Measurements from ENCODE around the gene CFAP126. TPM values are rescaled to one million over a fixed set of nuclear protein-coding genes. Genes with fewer than 3 reads are reported as not detected.
"Not testable (repeated sequence)": the region's sequence is repeated elsewhere in the genome, so short reads cannot be mapped to it uniquely, and the experiment has no call there.

The CFAP126 gene
- total RNA-seq, 4 donors from 2014 or later = 0.90 TPM; not detected in 3

DNA sequence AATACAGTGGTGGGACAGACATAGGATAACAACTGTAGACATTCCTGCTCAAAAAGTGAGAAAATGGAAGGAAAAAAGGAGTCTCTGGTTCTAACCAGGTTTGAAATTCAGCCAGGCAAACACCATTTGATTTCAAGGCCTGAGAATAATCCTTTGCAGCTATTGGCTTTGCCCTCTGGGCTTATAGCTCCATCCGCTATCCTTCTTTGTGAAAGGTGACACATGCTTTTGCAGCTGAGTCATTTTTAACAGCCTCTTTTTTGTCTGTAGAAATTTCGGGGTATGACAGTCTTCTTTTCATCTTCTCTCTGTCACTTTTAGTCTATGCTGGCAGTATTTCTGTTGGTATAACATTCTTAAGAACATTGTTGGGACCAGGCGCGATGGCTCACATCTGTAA lies 37.3 kb downstream of the CFAP126 start:
- H3K36me3 ChIP-seq = peaks cover 0 to 98% (median 11%) of the 10 kb centered on the region in 3 donors
- no peak overlapping the region for H3K4me3 ChIP-seq
- WGBS, 2 donors = 64 to 81% methylated on average over 4 of the region's 4 CpGs
- TF ChIP-seq, protein P1, sequence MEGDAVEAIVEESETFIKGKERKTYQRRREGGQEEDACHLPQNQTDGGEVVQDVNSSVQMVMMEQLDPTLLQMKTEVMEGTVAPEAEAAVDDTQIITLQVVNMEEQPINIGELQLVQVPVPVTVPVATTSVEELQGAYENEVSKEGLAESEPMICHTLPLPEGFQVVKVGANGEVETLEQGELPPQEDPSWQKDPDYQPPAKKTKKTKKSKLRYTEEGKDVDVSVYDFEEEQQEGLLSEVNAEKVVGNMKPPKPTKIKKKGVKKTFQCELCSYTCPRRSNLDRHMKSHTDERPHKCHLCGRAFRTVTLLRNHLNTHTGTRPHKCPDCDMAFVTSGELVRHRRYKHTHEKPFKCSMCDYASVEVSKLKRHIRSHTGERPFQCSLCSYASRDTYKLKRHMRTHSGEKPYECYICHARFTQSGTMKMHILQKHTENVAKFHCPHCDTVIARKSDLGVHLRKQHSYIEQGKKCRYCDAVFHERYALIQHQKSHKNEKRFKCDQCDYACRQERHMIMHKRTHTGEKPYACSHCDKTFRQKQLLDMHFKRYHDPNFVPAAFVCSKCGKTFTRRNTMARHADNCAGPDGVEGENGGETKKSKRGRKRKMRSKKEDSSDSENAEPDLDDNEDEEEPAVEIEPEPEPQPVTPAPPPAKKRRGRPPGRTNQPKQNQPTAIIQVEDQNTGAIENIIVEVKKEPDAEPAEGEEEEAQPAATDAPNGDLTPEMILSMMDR (IDR thresholded peaks at IDR 0.05) = no peak
- TF ChIP-seq EP300 (IDR thresholded peaks at IDR 0.05) (no peak), POLR2A (IDR thresholded peaks at IDR 0.05) (no peak)
- no peaks in the 10 kb centered on the region for H3K9me3 ChIP-seq
- no peaks in the 10 kb centered on the region for H3K4me1 ChIP-seq
- H3K27ac ChIP-seq = no peak overlapping the region
- DNase-seq (ENCODE audit: low spot score in 2 of 2) = no peak
- H3K27me3 ChIP-seq = no peaks in the 10 kb centered on the region

DNA sequence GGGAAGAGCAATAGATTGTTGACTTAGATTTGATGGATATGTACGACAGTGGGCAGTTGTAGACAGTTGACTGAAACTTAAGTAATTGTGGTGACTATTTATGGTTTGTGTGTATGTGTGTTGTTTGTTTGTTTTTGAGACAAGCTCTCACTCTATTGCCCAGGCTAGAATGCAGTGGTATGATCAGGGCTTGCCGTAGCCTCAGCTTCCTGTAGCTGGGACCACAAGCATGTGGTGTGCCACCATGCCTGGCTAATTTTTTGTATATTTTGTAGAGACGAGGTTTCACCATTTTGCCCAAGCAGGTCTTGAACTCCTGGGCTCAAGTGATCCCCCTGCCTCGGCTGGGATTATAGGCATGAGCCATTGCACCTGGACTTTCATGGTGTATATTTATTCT lies 43.7 kb downstream of the CFAP126 start:
- Histone ChIP-seq H3K4me1 (peaks cover 0 to 8% (median 0%) of the 10 kb centered on the region in 4 donors), H3K36me3 (peaks cover 0 to 66% (median 0%) of the 10 kb centered on the region in 3 donors), H3K4me3 (no peak overlapping the region), H3K27me3 (no peaks in the 10 kb centered on the region), H3K9me3 (no peaks in the 10 kb centered on the region), H3K27ac (peak overlapping the region in 1 of 4 donors; percentile 3)
- WGBS, 2 donors = 82 to 97% methylated on average over 4 of the region's 4 CpGs
- TF ChIP-seq POLR2A (IDR thresholded peaks at IDR 0.05) (no peak), EP300 (IDR thresholded peaks at IDR 0.05) (no peak)
- TF ChIP-seq, protein P1 (IDR thresholded peaks at IDR 0.05) = no peak
- no peak for DNase-seq (ENCODE audit: low spot score in 2 of 2)

GRCh38 chr1:161315841-161316674 lies 51.6 kb downstream of the CFAP126 start:
- H3K27ac ChIP-seq; H3K9me3 ChIP-seq; DNase-seq (ENCODE audit: low spot score in 2 of 2); H3K27me3 ChIP-seq; H3K4me3 ChIP-seq: not testable (repeated sequence)
- H3K36me3 ChIP-seq = peaks cover 0 to 13% (median 0%) of the 10 kb centered on the region in 3 donors
- 69 to 76% methylated on average over 17 of the region's 17 CpGs for WGBS, 2 donors
- peaks cover 0 to 50% (median 8%) of the 10 kb centered on the region in 4 donors for H3K4me1 ChIP-seq

Small RNAs within 50 kb of the gene (small RNA-seq; reads per million reads assigned to genes)
- gene AL592295.2 (not detected), gene RNU6-481P (not detected)

Other genes starting within 250 kb of the CFAP126 start
- 10 to 100 TPM; 12.0 to 41.7 (median 39.8) TPM for gene PFDN2, start 249.8 kb downstream of the CFAP126 start, total RNA-seq
- gene NIT1, start 249.8 kb downstream of the CFAP126 start, total RNA-seq = 10 to 100 TPM; 26.4 to 43.0 (median 32.9) TPM
- gene DEDD, start 235.2 kb downstream of the CFAP126 start, total RNA-seq = 10 to 100 TPM; 20.1 to 48.8 (median 27.0) TPM
- 10 to 100 TPM; 34.1 to 51.5 (median 37.6) TPM for gene UFC1, start 213.9 kb downstream of the CFAP126 start, total RNA-seq
- 10 to 100 TPM; 12.9 to 53.1 (median 20.6) TPM for gene USP21, start 208.4 kb downstream of the CFAP126 start, total RNA-seq
- 10 to 100 TPM; 25.6 to 39.3 (median 26.5) TPM for gene PPOX, start 201.4 kb downstream of the CFAP126 start, total RNA-seq
- gene B4GALT3, start 190.4 kb downstream of the CFAP126 start, total RNA-seq = 10 to 100 TPM; 18.8 to 41.4 (median 24.3) TPM
- gene ADAMTS4, start 168.8 kb downstream of the CFAP126 start, total RNA-seq = 10 to 100 TPM in 3 of 4 donors, 1 to 10 TPM in 1; 9.0 to 54.9 (median 19.5) TPM
- 100 to 1,000 TPM in 2 of 4 donors, 10 to 100 TPM in 2; 73.0 to 118 (median 103) TPM for gene NDUFS2, start 165.5 kb downstream of the CFAP126 start, total RNA-seq
- 100 to 1,000 TPM in 1 of 4 donors, 10 to 100 TPM in 3; 40.6 to 190 (median 50.9) TPM for gene FCER1G, start 152.6 kb downstream of the CFAP126 start, total RNA-seq
- not detected for gene APOA2, start 144.2 kb downstream of the CFAP126 start, total RNA-seq
- gene TOMM40L, start 141.8 kb downstream of the CFAP126 start, total RNA-seq = 10 to 100 TPM in 1 of 4 donors, 1 to 10 TPM in 3; 4.3 to 13.8 (median 8.0) TPM
- not detected for gene NR1I3, start 129.7 kb downstream of the CFAP126 start, total RNA-seq
- 1 to 10 TPM in 1 of 4 donors, under 1 TPM in 1, not detected in 2; 0.42 to 1.2 TPM for gene PCP4L1, start 109.1 kb downstream of the CFAP126 start, total RNA-seq
- 1,000 to 10,000 TPM in 3 of 4 donors, 100 to 1,000 TPM in 1; 570 to 1,776 (median 1,657) TPM for gene MPZ, start 57.9 kb downstream of the CFAP126 start, total RNA-seq
- 100 to 1,000 TPM in 1 of 4 donors, 10 to 100 TPM in 3; 27.9 to 144 (median 48.4) TPM for gene SDHC, start 53.5 kb downstream of the CFAP126 start, total RNA-seq
- 10 to 100 TPM; 33.3 to 76.8 (median 52.1) TPM for gene FCGR2A, start 137.6 kb upstream of the CFAP126 start, total RNA-seq
- 1 to 10 TPM; 2.5 to 8.1 (median 5.4) TPM for gene HSPA6, start 156.7 kb upstream of the CFAP126 start, total RNA-seq
- 10 to 100 TPM in 3 of 4 donors, 1 to 10 TPM in 1; 9.4 to 31.2 (median 22.1) TPM for gene FCGR3A, start 181.9 kb upstream of the CFAP126 start, total RNA-seq

Measured in tibial nerve (tissue), 4 donors.